HFFc6 (cell line): ENCODE results near the gene GPX7. TPM values are rescaled to one million over a fixed set of nuclear protein-coding genes. Genes with fewer than 3 reads are reported as not detected.

Experiments used
- DNase-seq: peaks from one replicate; pipeline ENCODE4 v3.0.0-alpha.2; 2018
- H3K27ac Mint-ChIP-seq: 2 replicates; pipeline ENCODE4 v1.8.0; 2020; ENCODE audit warnings: mild to moderate bottlenecking, mixed read lengths
- H3K27me3 Mint-ChIP-seq: 2 replicates; pipeline ENCODE4 v1.8.0; 2021; ENCODE audit warnings: mild to moderate bottlenecking, moderate library complexity, mixed read lengths; ENCODE audit not compliant: insufficient read depth
- H3K36me3 Mint-ChIP-seq: 2 replicates; pipeline ENCODE4 v1.8.0; 2021; ENCODE audit warnings: low read depth, mixed read lengths
- H3K4me1 Mint-ChIP-seq: 2 replicates; pipeline ENCODE4 v1.8.0; 2020; ENCODE audit warnings: low read depth, mixed read lengths
- H3K4me3 Mint-ChIP-seq: 2 replicates; pipeline ENCODE4 v1.8.0; 2020; ENCODE audit warnings: mild to moderate bottlenecking, moderate library complexity, mixed read lengths
- H3K9me3 Mint-ChIP-seq: 2 replicates; pipeline ENCODE4 v1.8.0; 2020; ENCODE audit warnings: mild to moderate bottlenecking, mixed read lengths
- CTCF ChIP-seq: fragments of 200-600 bp; sonication (generic); IDR thresholded peaks from 2 replicates; pipeline ENCODE4 v1.5.0; 2021; ENCODE audit warnings: antibody characterized with exemption, mild to moderate bottlenecking
- total RNA-seq, 6 experiments: library from RNA; stranded (reverse); fragmentation: NEBNext Ultra II Directional; extraction: Animal tissue kit (Norgen Biotek cat#: 25700); gene quantifications; 2 replicates in 1 of 6; 3 replicates in 5 of 6; pipeline ENCODE4 v1.2.3, GENCODE V29; 2021

Gene GPX7
- total RNA-seq, 6 experiments from 2014 or later, result 15.5 to 24.6 (median 18.6) TPM

- peak overlapping the region; percentile 41 for H3K4me3 Mint-ChIP-seq
- no peak for DNase-seq
- TF ChIP-seq CTCF, result no peak
Measured at GRCh38 chr1:52628614-52629324, 26.6 kb downstream of the GPX7 start.

DNA sequence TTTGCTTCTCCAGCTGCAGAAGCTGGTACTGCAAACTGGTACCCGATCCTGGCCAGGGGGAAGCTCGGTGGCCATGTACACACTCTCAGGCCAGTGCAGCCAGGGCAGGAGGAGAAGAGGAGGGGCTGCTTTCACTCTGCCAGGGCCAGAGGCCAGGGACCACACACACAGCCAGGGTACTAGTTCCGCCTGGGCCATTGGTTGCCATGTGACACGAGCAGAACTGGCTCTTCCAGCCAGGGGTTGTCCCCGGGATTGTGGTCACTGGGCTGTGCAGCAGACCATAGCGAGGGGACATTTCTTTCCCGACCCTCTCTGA, 27.1 kb downstream of the GPX7 start:
- H3K27me3 Mint-ChIP-seq, result peaks cover 33% of the 10 kb centered on the region
- no peaks in the 10 kb centered on the region for H3K36me3 Mint-ChIP-seq
- no peak overlapping the region for H3K27ac Mint-ChIP-seq
- no peak for DNase-seq
- no peak for TF ChIP-seq CTCF
- H3K4me1 Mint-ChIP-seq, result peaks cover 6% of the 10 kb centered on the region; the same call in 1 of the 2 replicates
- H3K4me3 Mint-ChIP-seq, result peak overlapping the region; percentile 41
- no peaks in the 10 kb centered on the region for H3K9me3 Mint-ChIP-seq

More at GRCh38 chr1:52628614-52629324, 26.6 kb downstream of the GPX7 start:
- peaks cover 6% of the 10 kb centered on the region; the same call in 1 of the 2 replicates for H3K4me1 Mint-ChIP-seq
- H3K27me3 Mint-ChIP-seq, result peaks cover 28% of the 10 kb centered on the region
- H3K9me3 Mint-ChIP-seq, result 0 out of 2 replicates have a peak, but pooled peaks cover 3% of the 10 kb centered on the region
- H3K27ac Mint-ChIP-seq, result no peak overlapping the region
- no peaks in the 10 kb centered on the region for H3K36me3 Mint-ChIP-seq

GRCh38 chr1:52629667-52630066, 27.5 kb downstream of the GPX7 start:
- DNase-seq, result no peak
- H3K4me3 Mint-ChIP-seq, result no peak overlapping the region; the same call in 1 of the 2 replicates
- H3K27me3 Mint-ChIP-seq, result peaks cover 37% of the 10 kb centered on the region
- H3K4me1 Mint-ChIP-seq, result peaks cover 6% of the 10 kb centered on the region; the same call in 1 of the 2 replicates
- no peaks in the 10 kb centered on the region for H3K9me3 Mint-ChIP-seq
- no peak for TF ChIP-seq CTCF
- no peaks in the 10 kb centered on the region for H3K36me3 Mint-ChIP-seq
- H3K27ac Mint-ChIP-seq, result no peak overlapping the region

DNA sequence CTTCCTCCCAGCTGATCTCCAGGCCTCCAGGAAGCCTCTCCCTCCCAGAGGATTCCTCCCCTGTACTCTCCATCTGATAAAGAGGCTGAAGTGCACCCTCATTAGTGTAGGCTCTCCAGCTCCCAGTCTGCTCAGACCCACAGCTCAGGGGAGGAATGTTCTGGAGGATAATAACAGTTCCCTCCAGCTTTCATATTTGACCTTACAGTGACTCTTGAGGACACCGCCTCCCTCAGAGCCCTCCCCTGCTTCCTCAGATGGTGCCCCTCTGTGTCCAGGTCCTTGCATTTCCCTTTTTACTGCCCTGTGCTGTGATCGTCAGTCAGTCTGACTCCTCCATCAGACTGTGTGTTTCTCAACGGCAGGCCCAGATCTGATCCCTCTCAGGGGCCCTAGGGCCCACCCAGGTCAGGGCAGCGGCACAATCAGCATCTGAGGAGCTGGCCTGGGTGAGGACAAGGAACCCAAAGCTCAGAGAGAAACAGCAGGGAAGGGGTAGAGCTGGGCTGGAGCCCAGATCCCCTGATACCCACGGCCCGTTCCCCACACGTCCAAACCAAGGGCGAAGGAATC, 29.7 kb downstream of the GPX7 start:
- Mint-ChIP-seq H3K9me3 (no peaks in the 10 kb centered on the region), H3K4me3 (no peak overlapping the region), H3K27me3 (peaks cover 37% of the 10 kb centered on the region)

GRCh38 chr1:52632732-52633290, 30.6 kb downstream of the GPX7 start, which contains the start of gene SHISAL2A:
Gene SHISAL2A, plus strand, starts transcription at chr1:52633168. Its CDS starts 326 bp downstream, at chr1:52633494.
- TF ChIP-seq CTCF, result no peak
- H3K27ac Mint-ChIP-seq, result no peak within 1 kb of the TSS
- peaks cover 39% of the 10 kb centered on the region for H3K27me3 Mint-ChIP-seq
- H3K4me1 Mint-ChIP-seq, result peaks cover 19% of the 10 kb centered on the region
- DNase-seq, result no peak
- H3K9me3 Mint-ChIP-seq, result no peaks in the 10 kb centered on the region
- H3K4me3 Mint-ChIP-seq, result peak within 1 kb of the TSS; percentile 22; the same call in 1 of the 2 replicates
- no peaks in the 10 kb centered on the region for H3K36me3 Mint-ChIP-seq

More for the DNA sequence above, 29.7 kb downstream of the GPX7 start:
- TF ChIP-seq CTCF, result no peak
- DNase-seq, result no peak
- Mint-ChIP-seq H3K36me3 (no peaks in the 10 kb centered on the region), H3K27ac (no peak overlapping the region), H3K4me1 (peaks cover 10% of the 10 kb centered on the region)
